Middle frontal gyrus (tissue), 1 donor: Measurements from ENCODE around the gene KLHDC4.
"Not testable (repeated sequence)": the region's sequence is repeated elsewhere in the genome, so short reads cannot be mapped to it uniquely, and the experiment has no call there.

ENCODE experiments used
- DNase-seq: peaks from one replicate; pipeline ENCODE4 v3.0.0-alpha.2; 2015; ENCODE audit warnings: low spot score; ENCODE audit errors: extremely low spot score

Gene KLHDC4

DNA sequence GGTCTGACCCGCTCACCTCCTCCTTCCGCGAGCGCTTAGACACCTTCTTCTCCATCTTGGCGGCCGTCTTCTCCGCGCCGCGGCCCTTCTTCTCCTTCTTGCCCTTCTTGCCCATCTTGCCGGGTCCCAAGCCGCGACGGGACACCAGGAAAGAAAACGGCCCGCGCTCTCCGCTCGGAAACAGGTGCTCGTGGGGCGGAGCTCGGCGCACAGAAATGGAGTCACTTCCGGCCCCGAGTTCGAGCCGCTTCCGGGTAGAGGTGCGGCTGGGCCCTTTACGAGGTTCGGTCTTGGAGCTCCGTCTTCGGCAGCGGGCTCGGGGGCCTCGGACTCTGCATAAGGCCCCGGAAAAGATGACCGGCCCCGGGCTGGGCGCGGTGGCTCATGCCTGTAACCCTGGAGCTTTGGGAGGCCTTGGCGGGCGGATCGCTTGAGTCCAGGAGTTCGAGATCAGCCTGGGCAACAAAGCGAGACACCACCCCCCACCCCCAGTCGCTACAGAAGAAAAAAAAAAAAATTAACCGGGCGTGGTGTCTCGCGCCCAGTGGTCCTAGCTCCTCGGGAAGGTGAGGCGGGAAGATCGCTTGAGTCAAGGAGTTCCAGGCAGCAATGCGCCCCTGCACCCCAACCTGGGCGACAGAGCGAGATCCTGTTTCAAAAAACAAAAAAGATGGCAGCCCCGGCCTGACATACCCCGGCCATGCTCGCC, at the start of gene KLHDC4:
Gene KLHDC4, minus strand, starts transcription at position 211 of the 709 bp plus-strand sequence. Its CDS starts 96 bp downstream, at position 115.
- peak; percentile 76 for DNase-seq

DNA sequence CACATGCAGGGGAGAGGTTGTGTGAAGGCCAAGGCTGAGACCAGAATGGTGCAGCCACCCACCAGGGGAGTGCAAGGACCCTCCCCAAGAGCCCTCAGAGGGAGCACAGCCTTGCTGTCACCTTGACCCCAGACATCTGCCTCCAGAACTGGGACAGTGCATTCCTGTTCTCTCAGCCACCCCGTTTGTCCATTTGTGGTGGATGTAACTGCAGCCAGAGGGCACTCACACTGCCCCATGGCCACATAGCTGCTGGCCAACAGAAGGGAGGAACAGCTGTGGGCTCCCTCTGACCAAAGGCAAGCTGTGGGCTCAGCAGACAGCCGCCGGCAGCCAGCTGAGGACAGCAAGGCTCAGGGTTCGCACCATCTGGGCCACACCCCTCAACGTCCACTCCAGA, 49.8 kb upstream of the KLHDC4 start:
- DNase-seq: no peak

DNA sequence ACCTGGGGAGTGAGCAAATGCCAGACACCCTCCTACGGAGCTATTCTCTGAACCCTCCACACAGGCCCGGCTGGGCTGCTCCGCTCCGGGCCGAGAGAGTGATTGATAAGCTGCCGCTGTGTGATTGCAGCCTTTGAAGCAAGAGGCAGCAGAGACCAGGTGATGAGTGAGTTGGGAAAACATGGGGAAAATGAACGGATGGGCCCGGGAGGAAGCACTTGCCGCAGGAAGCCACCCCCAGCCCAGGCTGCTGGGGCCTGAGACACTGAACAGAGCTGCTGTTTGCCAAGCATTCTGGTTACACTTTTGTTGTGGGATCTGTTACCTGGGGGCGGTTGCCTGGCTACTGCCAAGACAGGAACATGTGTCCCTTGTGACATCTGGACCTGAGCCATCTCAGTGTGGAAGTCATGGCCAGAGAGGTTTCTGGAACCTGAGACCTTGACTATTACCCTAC, 46.4 kb upstream of the KLHDC4 start:
- DNase-seq: no peak

DNA sequence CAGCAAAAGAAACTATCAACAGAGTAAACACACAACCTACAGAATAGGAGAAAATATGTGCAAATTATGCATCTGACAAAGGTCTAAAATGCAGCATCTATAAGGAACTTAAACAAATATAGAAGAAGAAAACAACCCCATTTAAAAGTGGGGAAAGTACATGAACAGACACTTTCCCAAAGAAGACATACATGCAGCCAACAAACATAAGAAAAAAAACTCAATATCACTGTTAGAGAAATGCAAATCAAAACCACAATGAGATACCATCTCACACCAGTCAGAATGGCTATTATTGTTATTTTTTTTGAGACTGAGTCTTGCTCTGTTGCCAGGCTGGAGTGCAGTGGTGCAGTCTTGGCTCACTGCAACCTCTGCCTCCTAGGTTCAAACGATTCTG, 45.7 kb upstream of the KLHDC4 start:
- DNase-seq: not testable (repeated sequence)

DNA sequence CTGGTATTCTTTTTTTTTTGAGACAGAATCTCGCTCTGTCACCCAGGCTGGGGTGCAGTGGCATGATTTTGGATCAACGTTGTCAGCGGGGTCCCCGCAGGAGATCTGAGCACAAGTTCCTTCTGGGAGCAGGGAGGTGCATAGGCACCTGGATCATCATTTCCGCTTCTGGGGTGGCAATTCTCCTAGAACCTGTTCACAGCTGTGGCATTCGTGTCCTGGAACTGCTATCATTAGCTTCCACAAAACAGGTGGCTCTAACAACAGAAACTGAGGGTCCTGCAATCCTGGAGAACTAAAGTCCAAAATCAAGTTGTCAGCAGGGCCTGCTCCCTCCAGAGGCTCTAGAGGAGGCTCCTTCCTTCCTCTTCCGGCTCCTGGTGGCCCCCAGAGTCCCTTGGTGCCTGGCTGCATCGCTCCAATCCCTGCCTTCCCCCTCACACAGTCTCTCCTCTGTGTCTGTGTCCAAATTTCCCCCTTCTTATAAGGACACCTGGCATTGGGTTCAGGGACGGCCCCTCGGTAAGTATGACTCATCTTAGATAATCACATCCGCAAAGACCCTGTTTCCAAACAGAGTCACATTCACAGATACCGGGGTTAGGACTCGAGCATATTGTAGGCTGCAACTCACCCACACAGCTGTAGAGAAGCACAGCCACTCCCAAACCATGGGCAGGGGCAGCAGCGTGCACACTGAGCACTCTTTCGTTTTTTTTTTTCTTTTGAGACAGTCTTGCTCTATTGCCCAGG, 43.5 kb upstream of the KLHDC4 start:
- no peak for DNase-seq

DNA sequence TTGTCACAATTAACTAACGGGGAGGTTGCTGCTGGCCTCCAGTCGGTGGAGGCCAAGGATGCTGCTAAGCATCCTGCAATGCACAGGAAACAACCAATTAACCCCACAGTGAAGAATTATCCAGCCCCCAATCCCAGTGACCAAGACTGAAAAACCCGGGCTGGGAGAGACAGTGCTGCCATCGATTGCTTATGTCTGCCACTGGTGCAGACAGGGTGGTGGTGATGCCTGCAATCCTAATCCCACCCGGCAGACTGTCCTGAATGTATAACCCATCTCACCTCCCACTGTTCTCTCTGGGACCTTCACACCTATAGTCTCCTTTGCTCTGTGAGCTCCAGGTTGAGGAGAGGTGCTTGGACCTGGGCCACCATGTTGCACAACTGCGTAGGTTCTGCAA, 42.3 kb upstream of the KLHDC4 start:
- no peak for DNase-seq

DNA sequence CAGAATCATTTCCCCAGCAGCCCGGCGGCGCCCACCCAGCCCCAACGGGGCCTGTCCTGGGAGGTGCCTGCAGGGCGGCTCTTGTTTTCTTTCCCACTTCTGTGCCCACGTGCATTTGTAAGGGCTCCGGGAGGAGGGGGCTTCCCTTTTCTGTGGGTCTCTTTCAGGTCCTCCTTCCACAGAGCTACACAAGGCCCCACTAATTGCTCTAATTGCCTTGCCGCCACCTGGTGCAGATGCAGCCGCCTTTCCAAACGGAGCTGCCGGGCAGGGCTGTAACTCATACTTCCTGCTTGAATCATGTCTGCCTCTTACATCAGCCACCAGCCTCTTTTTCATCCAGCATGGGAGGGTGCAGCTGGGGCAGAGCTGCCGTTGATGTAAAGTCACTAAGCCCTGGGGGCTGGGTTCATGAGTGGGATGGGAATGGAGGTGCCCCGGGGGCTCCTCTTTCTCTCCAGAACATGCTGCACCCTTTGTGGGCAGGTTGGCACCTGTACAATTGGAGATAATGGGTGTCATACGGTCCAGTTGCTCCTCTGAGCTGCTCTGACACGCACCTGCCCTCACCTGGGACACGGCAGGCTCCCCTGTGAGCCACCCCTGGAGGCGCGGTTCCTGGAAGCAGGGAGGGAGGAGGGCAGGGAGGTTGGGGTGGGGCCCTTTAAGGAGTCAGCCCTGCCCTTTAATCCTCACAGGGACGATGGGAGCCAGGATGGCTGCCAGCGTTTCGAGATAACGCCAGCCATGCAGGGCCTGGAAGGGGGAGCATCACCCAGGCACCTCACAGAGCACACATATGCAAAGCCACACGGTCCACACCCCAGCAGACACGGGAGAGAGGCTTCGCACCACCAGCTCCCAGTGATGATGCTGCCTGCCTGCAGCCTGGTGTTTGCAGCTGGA, 41.1 kb upstream of the KLHDC4 start:
- DNase-seq: peak; percentile 16

DNA sequence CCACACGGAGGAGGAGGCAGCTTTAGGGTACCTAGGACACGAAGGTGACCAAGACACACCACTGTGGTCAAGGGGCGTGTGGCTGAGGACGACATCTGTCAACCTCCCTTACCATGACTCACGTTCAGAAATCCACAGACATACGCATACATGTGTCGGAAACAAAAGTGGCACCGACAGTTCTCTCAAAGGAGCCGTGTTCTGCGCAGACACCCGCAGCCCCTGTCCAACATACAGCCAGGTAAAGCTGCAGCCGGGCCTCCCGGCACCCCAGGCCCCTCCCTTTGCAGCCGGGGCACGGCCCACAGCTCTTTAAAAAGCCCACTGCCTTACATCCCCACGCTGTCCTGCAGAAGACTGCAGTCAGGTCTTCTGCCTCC, 40.5 kb upstream of the KLHDC4 start:
- no peak for DNase-seq

DNA sequence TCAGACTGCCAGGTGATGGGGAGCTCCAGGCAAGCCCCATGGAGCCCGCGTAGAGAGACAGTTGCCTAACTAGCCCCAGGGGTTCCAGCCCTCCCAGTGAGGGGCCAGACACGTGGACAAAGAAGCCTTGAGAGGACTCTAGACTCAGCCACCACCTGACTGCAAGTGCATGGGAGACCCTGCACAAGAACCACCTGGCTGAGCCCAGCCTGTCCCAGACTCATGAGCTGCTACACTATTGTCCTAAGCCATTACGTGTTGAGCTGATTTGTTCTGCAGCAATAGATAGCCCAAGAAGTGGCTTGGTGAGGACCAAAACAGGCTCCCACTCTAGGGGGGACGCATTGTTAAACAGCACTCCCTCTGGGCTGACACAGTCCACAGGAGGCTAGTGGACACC, 37.6 kb upstream of the KLHDC4 start:
- DNase-seq: no peak

DNA sequence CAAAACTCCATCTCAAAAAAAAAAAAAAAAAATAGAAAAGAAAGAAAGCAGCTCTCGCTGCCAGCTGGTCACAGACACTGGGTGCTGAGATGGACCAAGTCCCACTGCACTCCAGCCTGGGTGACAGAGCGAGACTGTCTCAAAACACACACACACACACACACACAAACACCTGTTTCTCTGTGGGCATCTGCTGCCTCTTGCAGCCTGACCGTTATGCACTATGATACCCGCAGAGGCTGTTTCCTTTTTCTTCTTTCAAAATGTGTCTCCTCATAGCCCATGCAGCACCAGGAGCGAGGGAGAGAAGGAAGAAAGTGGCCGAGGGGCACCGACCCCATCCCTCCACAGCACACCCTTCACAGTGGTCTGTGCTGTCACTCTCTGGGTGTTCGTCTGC, 36.9 kb upstream of the KLHDC4 start:
- no peak for DNase-seq

DNA sequence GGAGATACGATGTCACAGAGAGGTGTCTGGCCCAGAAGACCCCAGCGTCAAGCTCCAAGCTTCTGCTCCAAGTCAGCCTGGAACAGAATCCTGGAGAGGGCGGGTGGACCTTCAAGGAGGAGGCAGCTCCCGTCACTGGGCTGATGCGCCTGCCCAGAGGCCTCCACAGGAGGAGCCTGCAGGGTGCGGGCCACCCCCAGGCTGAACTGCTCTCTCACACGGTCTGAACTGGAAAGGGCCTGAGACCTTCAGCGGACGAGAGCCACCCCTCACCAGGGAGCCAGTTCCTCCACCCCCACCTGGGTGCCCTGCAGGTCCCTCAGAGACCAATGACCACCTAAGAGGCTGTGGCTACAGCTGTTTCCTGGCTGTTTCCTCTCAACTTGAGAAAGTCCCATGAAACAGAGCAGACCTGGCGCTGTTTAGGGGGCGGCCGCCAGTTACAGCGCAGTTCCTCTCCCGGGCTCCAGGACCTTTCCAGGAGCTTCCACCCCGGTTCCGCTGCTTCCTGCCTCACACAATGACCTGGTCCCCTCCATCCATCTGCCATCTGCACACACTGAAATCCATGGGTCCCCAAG, 36.0 kb upstream of the KLHDC4 start:
- DNase-seq: no peak

DNA sequence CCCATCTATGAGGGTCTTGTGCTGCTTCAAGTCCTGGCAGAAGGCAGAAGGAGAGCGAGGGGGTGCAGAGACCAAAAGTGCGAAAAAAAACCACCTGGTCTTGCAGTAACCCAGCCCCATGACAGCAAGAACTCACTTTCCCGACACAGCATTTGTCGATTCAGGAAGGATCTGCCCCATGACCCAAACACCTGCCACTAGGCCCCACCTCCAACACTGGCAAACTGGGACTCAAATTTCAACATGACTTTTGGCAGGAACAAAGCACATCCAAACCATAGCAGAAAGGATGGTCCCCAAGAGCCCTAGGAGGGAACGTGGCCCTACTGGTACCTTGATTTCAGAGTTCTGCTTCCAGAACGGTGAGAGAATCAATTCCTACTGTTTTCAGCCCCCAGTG, 34.7 kb upstream of the KLHDC4 start:
- DNase-seq: no peak

DNA sequence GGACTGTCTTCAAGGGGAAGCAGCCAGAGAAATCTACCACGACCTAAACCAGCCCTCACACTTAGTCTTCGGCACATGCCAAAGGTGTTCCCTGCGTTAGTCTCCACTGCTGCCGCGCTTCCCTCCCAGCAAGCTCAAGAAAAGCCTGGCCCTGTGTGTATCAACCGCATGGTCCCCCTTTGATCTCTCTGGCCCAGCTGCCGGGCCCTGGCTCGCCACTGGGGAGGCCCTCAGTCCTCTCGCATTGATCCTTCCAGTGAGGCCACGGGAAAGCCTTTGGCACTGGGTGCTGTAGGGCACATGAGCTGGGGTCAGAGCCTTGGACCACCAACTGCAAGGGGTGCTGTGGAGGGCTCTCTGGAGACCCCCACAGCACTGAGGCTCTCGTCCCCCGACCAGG, 29.6 kb upstream of the KLHDC4 start:
- no peak for DNase-seq

DNA sequence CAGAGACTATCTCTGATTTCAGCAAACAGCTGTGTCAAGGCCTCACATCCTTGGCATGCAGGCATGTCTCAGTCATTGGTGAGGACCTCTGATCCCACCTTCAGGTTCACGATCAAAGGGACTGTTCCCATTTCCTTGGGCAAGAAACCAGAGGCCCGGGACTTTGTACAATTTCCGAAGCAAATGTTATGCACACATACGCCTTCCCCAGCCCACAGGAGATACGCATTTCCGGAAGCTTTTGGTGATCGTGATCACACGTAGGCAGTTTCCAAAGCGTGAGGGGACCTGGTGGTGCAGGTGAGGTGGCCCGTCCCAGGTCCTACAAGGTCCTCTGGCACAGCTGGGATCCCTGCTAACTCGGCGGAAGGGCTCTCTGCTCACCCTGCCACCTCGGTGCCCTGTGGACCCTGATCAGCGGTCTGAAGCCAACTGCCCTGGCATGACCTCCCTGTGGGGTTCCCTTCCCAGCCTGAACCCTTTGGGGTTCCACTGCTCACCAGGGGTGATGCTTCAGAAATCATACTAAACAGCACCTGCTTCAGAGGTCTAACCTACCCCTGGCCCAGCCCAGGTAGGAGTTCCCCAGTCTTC, 28.8 kb upstream of the KLHDC4 start:
- no peak for DNase-seq

DNA sequence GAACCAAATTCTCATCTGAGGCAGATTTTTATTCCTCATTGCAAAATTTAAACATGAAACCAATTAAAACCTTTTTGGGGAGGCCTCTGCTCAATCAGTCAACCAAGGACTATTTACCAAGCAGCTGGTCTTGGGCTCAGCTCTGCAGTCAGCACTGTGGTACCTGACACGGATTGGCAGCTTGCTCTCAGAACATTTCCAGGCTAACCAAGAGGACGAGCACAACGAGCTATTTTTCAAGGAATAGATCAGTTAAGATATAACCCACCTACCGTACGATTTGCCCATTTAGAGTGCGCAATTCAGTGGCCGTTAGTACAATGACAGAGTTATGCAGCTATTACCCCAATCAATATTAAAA, 26.4 kb upstream of the KLHDC4 start:
- DNase-seq: no peak

DNA sequence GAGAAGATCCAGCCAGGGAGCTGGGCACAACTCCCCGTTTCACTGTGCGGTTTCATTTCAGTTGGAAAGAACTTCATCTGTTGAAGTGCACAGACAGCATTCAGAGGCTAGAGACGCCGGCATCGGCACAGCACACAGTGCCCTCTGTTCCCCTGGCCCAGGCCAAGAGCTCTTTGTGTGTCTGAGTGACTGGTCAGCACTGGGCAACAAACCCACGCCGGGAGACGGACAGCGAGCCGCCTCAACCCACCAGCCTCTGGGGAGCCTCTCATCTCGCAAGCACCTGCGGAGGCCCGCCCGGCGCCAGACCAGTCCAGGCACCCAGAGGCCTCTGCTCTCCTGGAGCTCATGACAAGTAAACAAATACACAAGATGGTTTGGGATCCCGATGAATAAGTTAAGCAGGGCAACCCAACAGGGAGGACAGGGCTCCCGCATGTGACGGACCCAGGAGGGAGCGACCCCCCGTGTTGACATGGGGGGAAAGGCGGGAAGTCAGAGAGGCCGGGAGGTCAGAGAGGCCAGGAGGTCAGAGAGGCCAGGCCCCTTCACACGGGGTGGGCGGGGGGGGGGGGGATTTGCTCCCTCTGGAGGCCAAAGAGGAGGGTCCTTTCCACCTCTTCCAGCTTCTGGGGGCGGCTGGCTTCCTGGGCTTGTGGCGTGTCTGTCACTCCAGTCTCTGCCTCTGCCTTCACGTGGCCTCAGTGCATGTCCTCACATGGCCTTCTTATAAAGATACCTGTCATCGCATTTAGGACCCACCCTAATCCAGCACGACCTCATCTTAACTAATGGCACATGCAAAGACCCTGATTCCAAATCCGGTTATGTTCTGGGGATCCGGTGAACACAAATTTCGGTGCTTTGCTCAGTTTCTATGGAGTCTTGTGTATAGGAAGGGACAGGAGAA, 25.8 kb upstream of the KLHDC4 start:
- no peak for DNase-seq

DNA sequence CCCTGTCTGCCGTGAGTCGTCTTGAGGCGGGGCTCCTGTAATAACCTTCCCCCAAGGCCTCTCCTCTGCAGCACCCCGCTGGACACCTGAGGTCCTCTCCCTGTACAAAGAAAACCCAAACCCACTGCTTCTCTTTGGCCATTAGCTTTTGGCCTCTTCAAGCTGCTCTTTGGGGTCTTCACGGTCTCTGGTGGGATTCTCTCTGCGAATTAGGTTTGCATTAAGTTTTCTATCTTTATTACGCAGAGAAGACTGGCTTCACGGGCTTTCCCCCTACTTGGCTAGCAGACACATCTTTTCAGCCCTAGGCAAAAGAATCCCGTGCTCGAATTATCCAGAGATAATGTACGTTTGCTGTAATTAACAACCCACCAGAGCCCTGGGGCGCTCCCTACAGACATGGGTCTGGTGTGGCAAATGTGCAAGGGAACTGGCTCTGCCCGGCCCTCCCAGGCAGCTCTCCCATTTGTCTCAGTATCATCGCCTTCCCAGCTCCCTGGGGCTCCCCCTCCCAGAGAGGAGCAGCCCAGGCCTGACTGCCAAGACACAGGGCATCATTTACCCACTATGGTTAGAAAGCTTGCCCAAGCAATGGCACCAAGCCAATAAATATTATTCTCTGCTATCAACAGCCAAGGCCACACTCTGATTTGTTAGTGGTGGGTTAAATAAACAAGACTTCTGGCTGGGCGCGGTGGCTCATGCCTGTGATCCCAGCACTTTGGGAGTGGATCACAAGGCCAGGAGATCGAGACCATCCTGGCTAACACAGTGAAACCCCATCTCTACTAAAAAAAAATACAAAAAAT, 24.7 kb upstream of the KLHDC4 start:
- DNase-seq: no peak

DNA sequence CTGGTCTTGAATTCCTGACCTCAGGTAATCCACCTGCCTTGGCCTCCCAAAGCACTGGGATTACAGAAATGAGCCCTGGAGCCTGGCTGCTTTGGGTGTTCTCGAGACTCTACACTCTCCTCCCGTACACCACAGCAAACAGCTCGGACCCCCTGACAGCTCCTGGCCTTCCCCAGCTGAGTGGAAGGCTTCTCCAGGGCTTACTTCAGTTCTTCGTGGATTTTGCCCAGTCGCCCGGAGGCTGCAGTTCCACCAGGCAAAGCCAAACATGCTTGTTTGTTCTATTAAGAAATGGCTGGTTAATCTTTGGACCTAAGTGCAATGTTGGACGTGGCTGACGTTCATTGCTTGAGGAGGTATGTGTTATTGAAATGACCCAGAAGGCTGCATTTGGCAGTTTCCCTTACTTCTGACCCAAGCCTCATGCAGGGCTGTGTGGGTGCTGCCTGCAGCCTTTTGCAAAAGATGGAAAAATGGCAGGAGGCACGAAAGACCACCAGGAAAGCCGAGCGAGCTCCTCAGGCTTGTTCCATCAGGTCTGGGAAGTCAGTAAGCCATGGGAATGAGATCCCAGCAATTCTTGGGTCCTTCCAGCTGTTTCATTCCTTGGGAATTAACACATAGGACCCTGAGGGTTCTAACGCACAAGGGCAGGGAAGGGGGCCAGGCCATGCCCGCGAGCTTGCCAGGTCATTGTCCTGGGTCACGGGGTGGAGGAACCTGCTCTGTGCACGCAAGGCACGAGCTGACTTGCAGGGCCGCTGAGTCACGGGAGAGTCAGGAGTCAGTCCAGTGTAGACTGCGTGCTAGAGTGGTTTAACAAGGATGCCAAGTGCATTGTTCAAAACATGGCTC, 23.9 kb upstream of the KLHDC4 start:
- no peak for DNase-seq
